Measurements from ENCODE around the gene FAM76A.
A peak's percentile ranks its signal among the peaks of the same experiment; 100 is the strongest.
"Not testable (repeated sequence)": the region's sequence is repeated elsewhere in the genome, so short reads cannot be mapped to it uniquely, and the experiment has no call there.

The FAM76A gene

GRCh38 chr1:27726173-27727044 is 648 bp downstream of the FAM76A start:
- no peak for FAIRE-seq

GRCh38 chr1:27727126-27727525 is 1.4 kb downstream of the FAM76A start:
- FAIRE-seq, result no peak

GRCh38 chr1:27736252-27736651 is 10.5 kb downstream of the FAM76A start:
- no peak for FAIRE-seq

GRCh38 chr1:27741121-27741520 is 15.4 kb downstream of the FAM76A start:
- FAIRE-seq, result no peak

GRCh38 chr1:27744556-27744955 is 18.8 kb downstream of the FAM76A start:
- no peak for FAIRE-seq

- no peak for FAIRE-seq
Measured at GRCh38 chr1:27745466-27745865, 19.7 kb downstream of the FAM76A start.

GRCh38 chr1:27752360-27752759 is 26.6 kb downstream of the FAM76A start:
- no peak for FAIRE-seq

- FAIRE-seq, result no peak
Measured at GRCh38 chr1:27755286-27755685, 29.5 kb downstream of the FAM76A start.

- no peak for FAIRE-seq
Measured at GRCh38 chr1:27755865-27756264, 30.1 kb downstream of the FAM76A start.

- no peak for FAIRE-seq
Measured at GRCh38 chr1:27759236-27759635, 33.5 kb downstream of the FAM76A start.

GRCh38 chr1:27760426-27760825 is 34.7 kb downstream of the FAM76A start:
- FAIRE-seq, result no peak

GRCh38 chr1:27762033-27762432 is 36.3 kb downstream of the FAM76A start:
- no peak for FAIRE-seq

GRCh38 chr1:27763358-27763757 is 37.6 kb downstream of the FAM76A start:
- FAIRE-seq, result no peak

GRCh38 chr1:27770293-27770830 is 44.6 kb downstream of the FAM76A start:
- FAIRE-seq, result no peak

GRCh38 chr1:27772036-27772931 is 46.5 kb downstream of the FAM76A start:
- FAIRE-seq, result no peak

- FAIRE-seq, result peak; percentile 60
Measured at GRCh38 chr1:27772932-27773825, 47.4 kb downstream of the FAM76A start, which contains the start of gene STX12. Gene STX12, plus strand, starts transcription at chr1:27773219. Its CDS starts 89 bp downstream, at chr1:27773308.

- no peak for FAIRE-seq
Measured at GRCh38 chr1:27773826-27774445, 48.2 kb downstream of the FAM76A start.

GRCh38 chr1:27774654-27775053 is 48.9 kb downstream of the FAM76A start:
- FAIRE-seq, result no peak

- FAIRE-seq, result not testable (repeated sequence)
Measured at GRCh38 chr1:27775336-27775735, 49.6 kb downstream of the FAM76A start.

- not testable (repeated sequence) for FAIRE-seq
Measured at GRCh38 chr1:27776276-27776675, 50.5 kb downstream of the FAM76A start.

- no peak for FAIRE-seq
Measured at GRCh38 chr1:27778056-27778455, 52.3 kb downstream of the FAM76A start.

- FAIRE-seq, result no peak
Measured at GRCh38 chr1:27779122-27779521, 53.4 kb downstream of the FAM76A start.
